WTC11 (cell line): Measurements from ENCODE around the gene PDE4B.

Experiments
- ATF3 ChIP-seq: sonication (generic); formaldehyde crosslinking; conservative IDR thresholded peaks from 2 replicates; pipeline ENCODE4 v1.8.1; 2022; ENCODE audit warnings: mild to moderate bottlenecking, missing genetic modification reagents
- CBFB ChIP-seq: sonication (generic); formaldehyde crosslinking; IDR thresholded peaks from 2 replicates; pipeline ENCODE4 v1.8.1; 2022; ENCODE audit warnings: mild to moderate bottlenecking, low read depth, missing genetic modification reagents
- CTCF ChIP-seq: fragments of 200-600 bp; IDR thresholded peaks from 2 replicates; pipeline ENCODE4 v1.8.0; 2022; ENCODE audit warnings: antibody characterized with exemption
- E2F1 ChIP-seq: sonication (generic); formaldehyde crosslinking; IDR thresholded peaks from 2 replicates; pipeline ENCODE4 v1.8.0; 2022; ENCODE audit warnings: mild to moderate bottlenecking, missing genetic modification reagents
- FOXJ3 ChIP-seq: sonication (generic); formaldehyde crosslinking; IDR thresholded peaks from 2 replicates; pipeline ENCODE4 v1.9.0; 2021; ENCODE audit warnings: missing genetic modification reagents, mild to moderate bottlenecking, borderline replicate concordance
- MAX ChIP-seq: sonication (generic); formaldehyde crosslinking; IDR thresholded peaks from 2 replicates; pipeline ENCODE4 v1.8.0; 2022; ENCODE audit warnings: mild to moderate bottlenecking, missing genetic modification reagents
- MLX ChIP-seq: sonication (generic); formaldehyde crosslinking; IDR thresholded peaks from 2 replicates; pipeline ENCODE4 v1.8.1; 2023; ENCODE audit warnings: mild to moderate bottlenecking, missing genetic modification reagents, moderate library complexity
- PREB ChIP-seq: sonication (generic); formaldehyde crosslinking; IDR thresholded peaks from 2 replicates; pipeline ENCODE4 v1.8.1; 2022; ENCODE audit warnings: mild to moderate bottlenecking, missing genetic modification reagents, moderate library complexity, borderline replicate concordance
- ZNF138 ChIP-seq: sonication (generic); formaldehyde crosslinking; conservative IDR thresholded peaks from 2 replicates; pipeline ENCODE4 v1.8.1; 2022; ENCODE audit warnings: mild to moderate bottlenecking, moderate library complexity, missing genetic modification reagents
- ZNF263 ChIP-seq: sonication (generic); formaldehyde crosslinking; IDR thresholded peaks from 2 replicates; pipeline ENCODE4 v1.8.1; 2022; ENCODE audit warnings: low read depth, mild to moderate bottlenecking, moderate library complexity, missing genetic modification reagents
- ZNF317 ChIP-seq: sonication (generic); formaldehyde crosslinking; IDR thresholded peaks from 2 replicates; pipeline ENCODE4 v1.8.1; 2023; ENCODE audit warnings: low read depth, mild to moderate bottlenecking, moderate library complexity, missing genetic modification reagents, borderline replicate concordance

GRCh38 chr1:66055092-66055491 lies 262.4 kb downstream of the PDE4B start:
- TF ChIP-seq CBFB (CRISPR knock-in tag) (no peak), CTCF (no peak), ATF3 (CRISPR knock-in tag) (no peak), MLX (no peak), PREB (no peak), ZNF263 (CRISPR knock-in tag) (no peak), ZNF317 (CRISPR knock-in tag) (no peak), E2F1 (CRISPR knock-in tag) (no peak), FOXJ3 (CRISPR knock-in tag) (no peak), MAX (CRISPR knock-in tag) (no peak), ZNF138 (CRISPR knock-in tag) (no peak)
